Bronchial epithelial cell (primary cell): ENCODE data around the gene TENM4. TPM values are rescaled to one million over a fixed set of nuclear protein-coding genes. Genes with fewer than 3 reads are reported as not detected.

Experiments used
- DNase-seq: peaks from one replicate; pipeline ENCODE4 v3.0.0-alpha.2; 2010; ENCODE audit warnings: low read depth
- FAIRE-seq: peaks from 2 replicates; lab custom pipeline; 2011; peaks lifted over from hg19 to GRCh38; lab: Jason Lieb, UNC
- H3K27me3 ChIP-seq: 2 replicates; pipeline ENCODE4 v1.5.1; 2011; ENCODE audit warnings: low read length; ENCODE audit not compliant: control insufficient read depth, insufficient read depth
- H3K36me3 ChIP-seq: 2 replicates; pipeline ENCODE4 v1.5.1; 2011; ENCODE audit warnings: low read length; ENCODE audit not compliant: control insufficient read depth, insufficient read depth
- H3K4me3 ChIP-seq: 2 replicates; pipeline ENCODE4 v1.5.1; 2011; ENCODE audit warnings: mild to moderate bottlenecking, low read depth, low read length, control low read depth
- total RNA-seq: library from RNA; depleted of rRNA; stranded (reverse); fragments of >200 nt; gene quantifications from 2 replicates; pipeline ENCODE4 v1.2.1, GENCODE V29; 2014
- TF ChIP-seq, protein P1 (sequence below): IDR thresholded peaks from 2 replicates; pipeline ENCODE4 v1.5.1; 2011; ENCODE audit warnings: mild to moderate bottlenecking, moderate library complexity, low read length, control low read depth, inconsistent platforms; ENCODE audit not compliant: insufficient read depth, severe bottlenecking

TENM4 gene
- total RNA-seq, 1 donor from 2014 or later, result 6.1 TPM

DNA sequence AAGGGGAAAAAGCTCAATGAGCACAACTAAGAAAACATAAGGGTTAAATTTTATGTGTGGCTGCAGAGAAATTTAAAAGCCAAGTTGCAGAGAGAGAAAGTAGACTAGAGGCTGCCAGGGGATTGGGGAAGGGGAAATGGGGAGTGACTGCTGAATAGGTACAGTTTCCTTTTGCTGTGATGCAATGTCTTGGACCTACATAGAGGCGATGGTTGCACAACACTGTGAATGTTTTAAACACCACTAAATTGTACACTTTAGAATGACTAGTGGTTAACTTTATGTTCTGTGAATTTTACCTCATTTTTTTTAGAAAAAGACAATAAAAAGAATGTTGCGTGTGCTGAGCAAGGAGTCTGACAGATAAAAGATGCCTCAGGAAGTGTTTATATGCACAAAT, 36.5 kb downstream of the TENM4 start:
- FAIRE-seq (no peak), DNase-seq (peak; percentile 49)
- H3K4me3 ChIP-seq, result no peak overlapping the region
- H3K36me3 ChIP-seq, result no peaks in the 10 kb centered on the region
- no peaks in the 10 kb centered on the region for H3K27me3 ChIP-seq
- TF ChIP-seq, protein P1, sequence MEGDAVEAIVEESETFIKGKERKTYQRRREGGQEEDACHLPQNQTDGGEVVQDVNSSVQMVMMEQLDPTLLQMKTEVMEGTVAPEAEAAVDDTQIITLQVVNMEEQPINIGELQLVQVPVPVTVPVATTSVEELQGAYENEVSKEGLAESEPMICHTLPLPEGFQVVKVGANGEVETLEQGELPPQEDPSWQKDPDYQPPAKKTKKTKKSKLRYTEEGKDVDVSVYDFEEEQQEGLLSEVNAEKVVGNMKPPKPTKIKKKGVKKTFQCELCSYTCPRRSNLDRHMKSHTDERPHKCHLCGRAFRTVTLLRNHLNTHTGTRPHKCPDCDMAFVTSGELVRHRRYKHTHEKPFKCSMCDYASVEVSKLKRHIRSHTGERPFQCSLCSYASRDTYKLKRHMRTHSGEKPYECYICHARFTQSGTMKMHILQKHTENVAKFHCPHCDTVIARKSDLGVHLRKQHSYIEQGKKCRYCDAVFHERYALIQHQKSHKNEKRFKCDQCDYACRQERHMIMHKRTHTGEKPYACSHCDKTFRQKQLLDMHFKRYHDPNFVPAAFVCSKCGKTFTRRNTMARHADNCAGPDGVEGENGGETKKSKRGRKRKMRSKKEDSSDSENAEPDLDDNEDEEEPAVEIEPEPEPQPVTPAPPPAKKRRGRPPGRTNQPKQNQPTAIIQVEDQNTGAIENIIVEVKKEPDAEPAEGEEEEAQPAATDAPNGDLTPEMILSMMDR, result no peak

DNA sequence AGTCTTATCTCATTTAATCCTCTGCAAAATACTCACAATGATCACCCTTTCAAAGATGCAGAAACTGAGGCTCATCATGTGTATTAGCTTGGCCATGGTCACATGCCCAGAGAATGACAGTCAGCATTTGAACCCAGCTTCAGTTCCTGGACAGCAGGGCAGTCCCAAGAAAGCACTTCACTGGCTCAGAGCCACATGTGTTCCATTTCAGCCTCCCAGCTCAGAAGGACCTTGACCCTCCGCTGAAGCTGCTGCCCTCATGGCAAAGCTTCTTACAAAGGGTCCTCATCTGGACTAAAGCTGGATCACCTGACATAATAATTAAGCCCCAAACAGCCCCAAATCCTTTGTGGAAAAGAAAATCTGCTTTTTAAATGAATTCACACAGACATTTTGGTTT, 37.0 kb downstream of the TENM4 start:
- H3K27me3 ChIP-seq, result no peaks in the 10 kb centered on the region
- no peaks in the 10 kb centered on the region for H3K36me3 ChIP-seq
- FAIRE-seq, result no peak
- no peak overlapping the region for H3K4me3 ChIP-seq
- TF ChIP-seq, protein P1, result no peak
- DNase-seq, result no peak

DNA sequence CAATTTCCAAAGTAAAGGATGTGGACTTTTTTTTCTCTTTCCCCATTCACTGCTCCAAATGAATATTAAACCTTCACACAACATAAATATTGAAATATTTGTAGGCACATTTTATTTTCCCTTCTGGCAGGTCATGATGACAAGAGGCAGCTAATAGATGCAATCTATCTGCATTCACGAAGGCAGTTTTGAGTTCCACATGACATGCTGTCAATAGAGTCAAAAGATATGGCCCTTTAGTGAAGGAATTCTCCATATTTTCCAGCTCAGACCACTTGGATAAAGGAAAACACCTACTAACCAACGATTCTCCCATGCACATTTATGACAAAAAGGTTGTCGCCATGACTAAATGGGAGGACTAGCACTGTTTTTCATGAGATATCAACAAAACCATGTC, 37.9 kb downstream of the TENM4 start:
- DNase-seq, result no peak
- Histone ChIP-seq H3K4me3 (no peak overlapping the region), H3K36me3 (no peaks in the 10 kb centered on the region), H3K27me3 (no peaks in the 10 kb centered on the region)
- TF ChIP-seq, protein P1, result no peak
- FAIRE-seq, result no peak

DNA sequence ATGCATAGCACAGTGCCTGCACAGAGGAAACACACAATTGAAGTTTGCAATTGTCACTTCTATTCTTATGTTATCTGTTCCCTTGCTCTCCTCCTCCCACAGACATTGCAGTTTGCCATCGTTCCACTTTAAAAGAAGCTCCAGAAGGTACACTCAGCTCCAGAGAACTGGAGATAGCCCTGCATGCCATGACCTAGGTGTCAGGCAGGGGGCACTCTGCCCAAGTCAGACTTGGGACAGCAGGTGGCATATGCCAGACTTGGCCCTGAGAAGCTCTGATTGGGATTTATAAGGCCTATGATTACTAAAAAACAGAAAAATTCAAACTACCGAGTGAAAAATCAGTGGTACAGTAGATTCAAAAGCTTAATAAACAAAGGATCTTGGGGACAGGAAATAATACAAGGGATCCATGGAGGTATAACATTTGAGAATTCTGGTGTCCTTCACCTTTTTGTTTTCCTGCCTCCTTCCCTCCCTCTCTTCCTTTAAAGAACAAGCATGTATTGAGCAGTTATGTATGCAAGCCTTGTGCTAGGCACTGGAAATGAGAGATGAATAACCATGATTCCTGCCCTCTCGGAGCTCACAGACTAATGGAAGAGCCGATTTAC, 40.0 kb downstream of the TENM4 start:
- DNase-seq, result peak; percentile 46
- TF ChIP-seq, protein P1, result peak; percentile 84

DNA sequence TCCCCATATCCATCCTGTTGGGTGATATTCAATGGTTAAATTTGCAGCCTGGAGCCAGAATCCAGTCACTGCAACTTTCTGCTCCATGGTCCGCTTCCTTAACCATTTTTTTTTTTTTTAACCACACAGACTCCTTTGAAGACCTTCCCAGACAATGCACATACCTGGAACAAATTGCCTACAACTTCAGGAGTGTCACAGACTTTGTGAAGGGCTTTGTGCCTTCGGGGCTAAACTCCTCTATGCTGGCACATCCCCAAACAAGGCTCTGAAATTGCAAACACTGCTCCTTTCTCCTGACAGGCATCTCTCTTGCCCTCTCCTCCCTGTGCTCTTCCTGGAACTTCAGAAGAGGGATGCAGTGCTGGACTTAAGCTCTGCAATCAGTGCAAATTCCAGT, 40.6 kb downstream of the TENM4 start:
- Histone ChIP-seq H3K27me3 (no peaks in the 10 kb centered on the region), H3K36me3 (no peaks in the 10 kb centered on the region), H3K4me3 (no peak overlapping the region)
- TF ChIP-seq, protein P1, result no peak
- DNase-seq (no peak), FAIRE-seq (no peak)

More for the DNA sequence above, 40.0 kb downstream of the TENM4 start:
- H3K27me3 ChIP-seq, result no peaks in the 10 kb centered on the region
- H3K4me3 ChIP-seq, result no peak overlapping the region
- H3K36me3 ChIP-seq, result no peaks in the 10 kb centered on the region
- FAIRE-seq, result peak; percentile 80

DNA sequence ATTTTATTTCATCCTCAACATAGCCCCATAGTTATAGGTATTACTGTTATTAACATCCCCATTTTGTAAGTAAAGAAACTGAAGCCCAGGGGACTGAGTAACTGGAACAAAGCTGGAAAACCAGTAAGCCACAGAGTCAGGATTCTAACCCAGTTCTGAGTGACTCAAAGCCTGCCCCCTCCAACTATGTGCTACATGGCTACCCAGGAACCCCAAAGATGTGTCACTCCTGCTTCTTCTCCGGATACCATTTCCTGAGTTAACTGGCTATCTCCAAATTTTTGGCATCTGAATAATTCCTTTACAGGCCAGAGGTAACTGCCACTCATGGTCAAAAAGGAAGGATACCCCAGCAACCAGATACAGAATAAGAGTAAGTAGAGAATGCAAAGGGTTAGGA, 43.6 kb downstream of the TENM4 start:
- Histone ChIP-seq H3K4me3 (no peak overlapping the region), H3K36me3 (no peaks in the 10 kb centered on the region), H3K27me3 (no peaks in the 10 kb centered on the region)
- peak; percentile 24 for DNase-seq
- FAIRE-seq, result no peak
- TF ChIP-seq, protein P1, result no peak
